CD4-positive, alpha-beta T cell treated with Interferon alpha-2 for 1 hour (primary cell): ENCODE measurements around the gene CCN5.
"Not testable (repeated sequence)": the region's sequence is repeated elsewhere in the genome, so short reads cannot be mapped to it uniquely, and the experiment has no call there.

Experiments used
- DNase-seq, 2 donors: peaks; one replicate each; pipeline ENCODE4 v3.0.0-alpha.2; 2020 to 2022

Gene CCN5

GRCh38 chr20:44762466-44763140 is 47.4 kb downstream of the CCN5 start:
- no peak for DNase-seq

- not testable (repeated sequence) for DNase-seq
These were observed 48.6 kb downstream of the CCN5 start for GRCh38 chr20:44763798-44764197.

- no peak for DNase-seq
These were observed 49.9 kb downstream of the CCN5 start for GRCh38 chr20:44765091-44765490.

DNA sequence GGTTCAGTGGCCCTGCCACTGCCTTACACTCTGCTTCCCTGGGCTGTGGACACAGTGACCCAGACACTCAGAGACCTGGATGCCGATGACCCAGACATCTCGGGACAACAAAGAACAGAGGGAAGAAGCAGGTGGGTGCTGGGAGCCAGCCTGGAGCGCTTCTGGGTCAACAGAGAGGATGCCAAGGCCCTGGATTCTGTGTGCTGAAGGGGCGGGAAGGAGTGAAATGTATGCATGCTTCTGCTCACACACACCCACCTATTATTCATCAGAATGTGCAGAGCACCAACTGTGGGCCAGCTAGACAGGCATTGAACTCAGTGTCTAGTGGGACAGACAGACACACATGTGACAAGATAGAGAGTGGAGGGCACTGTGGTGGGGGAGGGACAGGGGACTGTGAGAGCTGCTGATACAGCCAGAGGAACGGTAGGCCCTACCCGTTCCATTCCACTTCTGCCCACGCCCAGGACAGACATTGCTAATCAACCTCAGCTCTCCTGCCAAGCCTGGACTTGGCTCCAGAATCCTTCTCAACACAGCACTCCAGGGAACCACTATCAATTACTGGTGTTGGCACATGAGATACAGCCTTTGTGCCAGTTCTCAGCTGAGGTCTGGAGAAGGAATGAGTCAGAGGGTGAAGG is 50.7 kb downstream of the CCN5 start:
- DNase-seq = no peak

DNA sequence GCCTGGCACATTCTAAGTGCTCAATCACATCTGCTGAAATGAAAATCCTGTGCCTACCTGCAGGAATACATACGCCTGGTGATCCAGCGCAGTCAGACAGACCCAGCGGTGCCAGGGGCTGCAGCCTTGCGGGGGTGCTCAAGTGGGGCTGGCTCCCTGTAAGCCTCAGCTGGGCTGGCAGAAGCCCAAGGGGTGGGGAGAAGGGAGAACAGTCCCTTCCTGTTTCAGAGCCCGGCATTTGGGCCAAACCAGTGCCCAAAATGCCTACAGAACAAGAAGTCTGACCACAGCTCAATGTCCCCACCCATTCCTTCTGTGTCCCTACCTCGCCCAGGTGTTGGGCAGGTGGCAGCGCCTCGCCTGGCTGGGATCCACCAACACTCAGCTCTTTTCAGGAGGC is 53.1 kb downstream of the CCN5 start:
- no peak for DNase-seq

GRCh38 chr20:44768854-44769480 is 53.8 kb downstream of the CCN5 start:
- no peak for DNase-seq

DNA sequence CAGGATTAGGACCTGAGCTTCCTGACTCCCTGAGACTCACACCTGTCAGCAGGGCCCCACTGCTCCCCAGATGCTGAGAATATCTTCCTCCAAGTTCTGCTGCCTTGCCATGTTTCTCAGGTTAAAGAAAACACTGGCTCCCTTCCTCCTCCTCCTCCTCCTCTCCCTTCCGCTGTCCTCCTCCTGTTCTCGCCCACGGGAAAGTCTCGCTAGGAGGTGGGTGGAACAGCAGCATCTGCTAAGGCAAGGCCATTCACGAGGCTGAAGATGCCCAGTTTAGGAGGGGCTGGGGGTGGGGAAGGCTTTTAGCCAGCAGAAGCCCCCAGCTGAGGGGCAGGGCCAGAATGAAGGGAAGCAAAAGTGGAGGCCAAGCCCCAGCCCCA is 54.3 kb downstream of the CCN5 start:
- no peak for DNase-seq

GRCh38 chr20:44770484-44771171 is 55.5 kb downstream of the CCN5 start:
- no peak for DNase-seq

GRCh38 chr20:44771172-44771535 is 56.0 kb downstream of the CCN5 start:
- DNase-seq = no peak

- DNase-seq = no peak
These were observed 57.5 kb downstream of the CCN5 start for GRCh38 chr20:44772636-44773035.

- DNase-seq = no peak
These were observed 58.1 kb downstream of the CCN5 start for GRCh38 chr20:44773070-44773829.

- no peak for DNase-seq
These were observed 61.8 kb downstream of the CCN5 start for GRCh38 chr20:44776980-44777379.
